OCI-M2 (cell line): ENCODE measurements around the gene DNAH17.

Experiments used
- DNase-seq: peaks from one replicate; lab custom pipeline; 2025; ENCODE audit not compliant: unreplicated experiment; lab: John Stamatoyannopoulos, UW

Gene DNAH17

DNA sequence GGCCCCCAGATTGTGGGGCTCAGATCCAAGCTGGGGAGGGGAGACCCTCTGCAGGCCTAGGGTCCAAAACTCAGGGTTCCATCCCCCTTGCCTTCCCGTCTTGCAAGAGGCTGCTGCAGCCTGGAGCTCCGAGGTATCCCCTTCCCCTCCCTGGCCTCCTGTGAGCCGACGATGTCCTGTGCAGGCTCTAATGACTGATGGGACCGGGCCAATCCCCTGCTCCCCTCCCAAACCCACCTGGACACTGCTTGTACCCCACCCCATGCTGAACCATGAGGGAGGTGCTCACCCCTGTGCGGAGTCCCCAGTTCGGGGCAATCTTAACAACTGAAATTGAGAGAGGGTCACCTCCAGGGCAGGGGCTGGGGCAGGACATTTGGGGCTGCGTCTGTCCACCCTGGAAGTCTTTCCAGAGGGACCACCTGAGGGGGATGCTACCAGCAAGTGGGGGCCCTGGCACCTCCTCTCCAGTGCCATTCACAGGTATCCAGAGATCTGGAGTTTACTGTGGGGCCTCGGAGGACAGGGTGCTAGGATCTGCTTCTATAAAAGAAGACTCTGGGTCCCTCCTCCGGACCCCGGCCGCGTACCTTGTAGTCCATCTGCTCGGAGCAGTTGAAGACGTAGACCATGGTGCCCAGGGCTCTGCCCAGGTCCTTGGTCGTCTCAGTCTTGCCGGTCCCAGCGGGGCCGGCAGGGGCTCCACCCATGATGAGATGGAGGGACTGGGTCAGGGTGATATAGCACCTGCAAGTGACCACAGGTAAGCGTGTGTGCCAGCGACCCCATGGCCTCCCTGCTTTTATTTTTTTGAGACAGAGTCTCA, 77.3 kb downstream of the DNAH17 start:
- no peak for DNase-seq

DNA sequence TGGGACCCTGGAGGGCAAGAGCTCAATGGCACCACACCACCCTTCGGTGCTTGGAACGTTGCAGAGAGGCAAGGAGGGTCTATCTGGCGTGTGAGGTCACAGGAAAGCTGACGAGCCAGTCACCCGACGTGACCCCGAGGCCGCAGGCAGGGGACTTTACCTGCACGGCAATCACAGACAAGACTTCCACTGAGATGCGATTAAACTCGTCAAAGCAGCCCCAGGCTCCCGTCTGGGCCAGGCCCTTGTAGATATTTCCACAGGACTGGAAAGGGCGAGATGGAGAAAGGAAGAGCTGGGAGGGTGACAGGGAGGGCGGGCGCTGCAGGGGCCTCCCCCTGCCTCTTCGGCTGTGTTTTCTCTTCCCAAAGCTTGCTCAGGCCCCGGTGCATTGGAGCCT, 78.3 kb downstream of the DNAH17 start:
- no peak for DNase-seq

DNA sequence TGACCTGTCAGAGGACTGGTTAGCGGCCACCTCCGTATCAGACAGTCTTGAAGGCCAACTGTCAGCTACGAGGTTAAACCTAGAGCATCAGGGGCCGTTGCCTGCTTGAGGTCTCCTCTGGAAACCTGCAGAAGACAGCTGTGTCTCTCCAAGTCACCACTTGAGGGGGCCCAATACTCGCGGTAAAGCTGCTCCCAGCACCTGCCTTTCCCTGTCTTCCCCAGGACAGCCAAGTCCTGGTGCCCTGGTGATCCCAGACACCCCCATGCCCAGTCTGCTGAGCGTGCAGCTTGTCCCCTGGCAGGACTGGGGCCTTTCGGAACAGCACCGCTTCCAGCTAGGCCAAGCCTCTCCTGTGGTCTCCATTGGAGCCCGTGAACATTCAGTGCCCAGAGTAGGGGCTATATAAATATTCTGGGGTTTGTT, 80.1 kb downstream of the DNAH17 start:
- DNase-seq: peak; percentile 22

DNA sequence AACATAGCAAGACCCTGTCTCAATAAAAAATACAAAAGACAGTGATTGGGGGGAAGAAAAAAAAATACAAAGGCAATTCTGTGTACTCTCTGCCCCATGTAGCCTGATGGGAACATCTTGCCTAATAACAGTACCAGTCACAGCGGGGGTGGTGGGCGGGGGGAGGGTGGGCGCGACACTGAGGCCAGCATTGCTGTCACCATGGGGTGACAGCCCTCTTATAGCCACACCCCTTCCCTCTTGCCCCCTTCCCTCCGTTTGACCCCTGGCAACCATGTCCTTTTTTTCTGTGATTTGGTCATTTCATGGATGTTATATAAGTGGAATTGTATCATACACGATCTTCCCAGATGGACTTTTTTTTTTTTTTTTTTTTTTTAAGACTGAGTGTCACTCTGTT, 80.9 kb downstream of the DNAH17 start:
- DNase-seq: no peak

DNA sequence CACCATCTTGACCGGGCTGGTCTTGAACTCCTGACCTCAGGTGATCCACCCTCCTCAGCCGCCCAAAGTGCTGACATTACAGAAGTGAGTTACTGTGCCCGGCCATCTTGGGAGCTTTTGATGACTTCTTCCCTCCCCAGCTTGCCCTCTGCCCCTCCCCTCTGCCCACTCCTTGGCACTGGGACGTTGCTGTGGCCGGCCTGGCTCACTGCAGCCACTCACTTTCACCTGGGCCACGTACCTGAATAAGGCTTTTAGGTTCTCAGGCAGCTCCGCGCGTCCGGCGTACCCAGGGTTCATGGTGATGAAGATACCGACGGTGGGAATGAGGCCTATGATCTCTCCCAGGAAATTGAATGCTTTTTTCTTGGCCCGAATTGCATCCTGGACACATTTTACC, 81.6 kb downstream of the DNAH17 start:
- no peak for DNase-seq

DNA sequence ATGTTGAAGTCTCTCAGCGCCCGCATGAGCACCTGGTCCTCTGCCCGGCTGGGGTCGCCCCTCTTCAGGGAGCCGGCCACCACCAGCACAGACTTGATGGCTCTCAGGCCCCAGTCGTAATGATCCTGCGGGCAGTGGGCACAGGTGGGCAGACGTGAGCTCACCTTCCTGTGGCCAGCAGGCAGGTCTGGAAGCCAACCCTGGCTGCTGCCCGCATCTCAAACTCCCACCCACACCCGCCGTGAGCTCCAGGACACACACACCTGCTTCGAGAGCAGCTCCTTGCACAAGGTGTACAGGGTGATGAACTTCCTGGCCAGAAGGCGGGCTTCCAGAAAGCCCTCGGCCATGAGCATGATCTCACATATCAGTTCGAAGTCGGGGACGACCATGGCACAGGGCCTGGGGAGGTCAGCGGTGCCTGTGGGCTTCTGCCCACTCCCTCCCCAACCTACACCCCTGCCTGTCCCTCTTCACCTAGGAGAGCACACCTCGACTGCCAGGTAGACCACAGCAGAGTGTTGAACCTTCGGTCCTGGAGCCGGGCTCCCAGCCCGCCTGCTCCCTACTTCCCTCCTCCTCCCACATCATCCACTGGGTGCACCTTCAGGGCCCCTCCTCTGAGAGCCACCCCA, 82.4 kb downstream of the DNAH17 start:
- no peak for DNase-seq

DNA sequence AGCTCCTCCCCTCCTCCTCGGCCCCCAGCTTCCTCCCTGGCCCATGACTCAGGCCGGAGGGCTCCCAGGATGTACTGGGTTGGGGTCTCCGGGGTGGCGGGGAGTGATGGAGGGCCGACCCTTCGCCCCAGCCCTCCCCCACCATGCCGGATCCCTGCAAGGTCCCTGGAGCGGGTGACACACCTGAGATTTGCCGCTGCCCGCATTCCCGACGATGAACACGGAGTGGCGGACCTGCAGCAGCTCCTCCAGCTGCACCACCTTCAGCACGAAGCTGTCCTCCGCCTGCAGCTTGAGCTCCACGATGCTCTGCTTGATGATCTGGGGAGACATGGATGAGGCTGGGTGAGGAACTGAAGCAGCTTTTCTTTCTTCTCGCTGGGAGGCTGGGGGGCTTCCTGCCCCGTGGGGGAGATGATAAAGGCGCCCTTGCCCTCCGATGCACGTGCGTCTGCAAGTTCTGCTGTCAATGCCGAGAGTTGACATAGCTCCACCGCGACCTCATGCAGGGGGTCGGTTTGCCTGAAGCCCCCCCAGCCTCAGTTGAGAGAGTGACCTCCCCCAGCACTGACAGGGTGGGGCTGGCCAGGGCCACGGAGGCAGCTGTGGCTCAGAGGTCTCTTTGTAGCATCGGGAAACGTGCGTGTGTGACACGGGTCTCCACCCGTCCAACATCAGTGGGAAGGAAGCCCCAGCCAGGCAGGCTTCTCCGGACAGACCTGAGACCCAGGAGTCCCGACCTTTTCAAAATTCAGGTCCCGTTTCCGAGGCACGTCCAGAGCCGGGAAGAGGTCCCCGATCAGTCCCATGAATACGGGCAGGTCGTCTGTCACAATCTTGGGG, 83.1 kb downstream of the DNAH17 start:
- no peak for DNase-seq

DNA sequence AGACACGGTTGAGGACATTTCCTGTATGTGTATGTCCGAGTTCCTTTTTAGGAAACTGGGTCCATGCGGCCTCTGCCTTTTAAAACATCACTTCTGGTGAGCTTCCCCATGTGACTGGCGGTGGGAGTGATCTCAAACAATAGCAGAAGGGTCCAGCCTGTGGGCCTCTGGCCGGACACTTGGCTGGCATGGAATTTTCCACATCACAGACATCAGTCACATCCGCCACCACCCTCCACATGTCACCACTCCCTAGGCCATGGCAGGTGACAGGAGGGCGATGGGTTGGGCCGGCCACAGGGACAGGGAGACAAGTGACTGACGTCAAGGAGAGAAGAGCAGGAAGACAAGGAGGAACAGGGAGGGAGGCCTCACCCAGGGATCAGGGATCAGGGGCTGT, 83.7 kb downstream of the DNAH17 start:
- no peak for DNase-seq

DNA sequence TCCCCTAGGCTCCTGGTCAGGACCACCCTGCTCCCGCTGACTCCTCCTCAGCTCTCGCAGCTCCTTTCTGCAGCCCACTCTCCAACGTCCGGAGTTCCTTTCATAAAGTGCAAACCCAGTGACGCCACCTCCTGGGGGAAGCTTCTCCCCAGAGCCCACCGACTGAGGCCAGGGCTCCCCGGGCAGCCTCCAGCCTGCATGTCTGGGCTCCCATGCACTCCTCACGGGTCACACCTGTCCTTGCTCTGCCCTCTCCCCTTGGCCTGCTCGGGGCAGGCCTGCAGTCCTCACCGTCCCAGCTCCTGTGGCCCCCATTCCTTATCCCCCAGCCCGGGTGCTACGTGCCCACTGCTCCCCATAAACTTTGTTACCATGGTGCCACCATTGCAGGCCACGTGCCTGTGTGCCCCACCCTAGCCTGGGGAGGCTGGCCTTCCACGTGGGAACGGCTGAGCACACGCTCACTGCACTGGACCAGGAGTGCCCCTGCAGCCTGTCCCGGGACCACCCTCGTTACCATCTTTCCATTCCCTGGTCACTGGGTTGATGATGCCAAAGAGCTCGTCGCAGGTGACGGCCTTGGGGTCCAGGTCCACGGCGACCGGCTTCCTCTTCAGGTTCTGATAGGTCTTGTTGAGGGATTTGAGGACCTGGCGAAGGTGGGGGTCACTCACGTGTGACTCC, 84.9 kb downstream of the DNAH17 start:
- no peak for DNase-seq

DNA sequence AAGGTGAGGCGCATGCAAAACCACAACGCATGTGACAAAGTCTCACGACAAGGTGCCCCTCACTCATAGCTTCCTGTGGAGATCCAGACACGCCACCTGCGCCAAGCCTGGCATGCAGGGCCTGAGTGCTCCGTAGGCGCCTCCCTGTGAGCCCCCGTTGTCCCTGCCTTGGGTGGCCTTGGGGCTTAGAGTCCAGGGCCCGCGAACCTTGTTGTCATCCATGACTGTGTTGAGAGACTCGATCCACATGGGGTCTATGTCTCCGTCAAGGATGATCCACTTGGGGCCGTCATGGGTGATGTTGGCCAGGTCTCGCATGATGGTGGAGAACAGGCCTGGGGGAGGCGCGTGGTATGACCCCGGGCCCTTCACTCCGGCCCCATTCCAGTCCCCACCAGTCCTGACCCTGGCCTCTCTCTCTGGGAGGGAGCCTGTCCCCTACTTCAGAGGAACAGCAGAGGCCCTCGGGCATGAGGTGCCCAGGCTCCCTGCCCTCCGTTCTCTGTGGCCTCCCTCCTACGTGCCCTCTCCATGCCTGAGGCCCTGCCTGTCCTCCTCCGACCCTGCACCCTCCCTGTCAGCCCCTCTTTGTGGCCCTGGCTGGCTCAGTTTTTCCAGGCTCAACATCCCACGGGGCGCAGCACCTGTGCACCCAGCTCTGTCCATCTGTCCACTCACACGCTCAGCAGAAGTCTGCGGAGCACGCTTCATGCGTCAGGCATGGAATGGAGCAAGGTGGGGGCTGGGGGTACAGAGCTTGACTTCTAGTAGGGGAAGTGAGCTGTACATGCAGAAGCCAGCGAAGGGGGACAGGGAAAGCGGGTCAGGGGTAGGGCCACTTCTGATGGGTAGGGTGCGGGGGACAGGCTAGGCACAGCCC, 85.7 kb downstream of the DNAH17 start:
- DNase-seq: no peak

DNA sequence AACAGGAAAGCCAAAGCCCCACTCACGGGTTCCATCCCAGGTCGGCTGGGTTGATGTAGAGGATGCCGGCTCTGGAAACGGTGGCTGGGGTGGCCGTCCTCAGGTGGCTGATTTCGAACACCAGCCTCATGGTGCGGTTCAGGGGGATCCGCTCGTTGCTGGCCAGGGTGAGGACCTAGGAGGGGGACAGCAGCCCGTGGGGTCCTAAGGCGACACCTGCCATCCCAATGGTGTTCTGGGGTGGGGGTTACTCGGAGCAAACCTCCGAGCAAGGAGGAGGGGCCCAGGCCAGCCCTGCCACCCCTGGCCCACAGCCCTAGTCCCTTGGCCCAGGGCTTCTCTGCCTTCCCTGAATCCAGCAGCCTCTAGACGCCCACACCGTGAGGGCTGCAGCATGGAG, 86.5 kb downstream of the DNAH17 start:
- DNase-seq: no peak

DNA sequence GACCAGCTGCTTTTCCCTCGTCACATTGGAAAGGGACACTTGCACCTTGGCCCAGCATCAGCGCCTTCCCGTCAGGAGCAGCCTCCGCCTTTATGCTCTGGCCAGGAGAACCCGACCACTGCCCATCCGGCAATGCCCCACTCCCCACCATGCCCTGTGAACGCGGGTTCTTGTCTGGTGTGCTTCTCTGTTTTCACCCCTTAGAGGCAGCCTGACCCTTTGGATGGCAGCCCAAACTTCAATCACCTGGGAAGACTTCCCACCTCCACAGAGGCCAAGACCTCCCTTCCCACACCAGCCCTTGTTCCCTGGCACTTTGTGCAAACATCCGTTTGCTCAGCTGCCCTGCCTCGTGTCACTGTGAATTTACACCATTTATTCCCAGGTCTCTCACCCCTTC, 87.0 kb downstream of the DNAH17 start:
- DNase-seq: no peak

DNA sequence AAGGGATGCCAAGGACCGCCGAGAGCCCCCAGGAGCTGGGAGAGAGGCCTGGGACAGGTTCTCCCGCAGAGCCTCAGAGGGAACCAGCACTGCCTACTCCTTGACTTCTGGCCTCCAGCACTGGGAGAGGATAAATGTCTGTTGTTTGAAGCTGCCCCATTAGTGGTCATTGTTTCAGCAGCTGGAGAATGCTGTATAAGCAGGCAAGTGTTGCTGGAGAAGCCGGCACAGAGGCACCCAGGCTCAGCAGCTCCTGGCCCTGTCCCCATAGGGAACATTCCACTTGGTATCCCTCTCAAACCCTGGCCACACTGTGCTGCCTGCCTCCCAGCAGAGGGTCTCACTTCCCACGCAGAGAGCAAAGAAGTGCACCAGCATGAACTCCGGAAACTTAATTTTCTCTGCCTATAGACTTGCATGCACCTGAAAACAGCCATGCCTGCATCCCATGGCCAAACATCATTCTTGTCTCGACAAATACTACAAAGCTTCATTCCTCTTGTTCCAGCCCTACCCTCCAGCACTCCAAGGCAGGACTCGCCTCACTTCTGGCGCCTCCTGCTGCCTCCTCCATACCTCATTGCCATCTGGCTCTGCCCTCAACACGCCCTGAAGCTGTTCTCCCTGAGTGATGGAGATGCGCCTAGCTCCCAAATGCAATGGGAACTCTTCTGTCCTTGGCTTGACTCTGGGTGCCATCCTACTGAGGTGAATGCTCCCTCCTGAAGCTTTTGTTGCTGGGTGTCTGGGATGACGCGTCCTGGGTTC, 88.1 kb downstream of the DNAH17 start:
- no peak for DNase-seq

DNA sequence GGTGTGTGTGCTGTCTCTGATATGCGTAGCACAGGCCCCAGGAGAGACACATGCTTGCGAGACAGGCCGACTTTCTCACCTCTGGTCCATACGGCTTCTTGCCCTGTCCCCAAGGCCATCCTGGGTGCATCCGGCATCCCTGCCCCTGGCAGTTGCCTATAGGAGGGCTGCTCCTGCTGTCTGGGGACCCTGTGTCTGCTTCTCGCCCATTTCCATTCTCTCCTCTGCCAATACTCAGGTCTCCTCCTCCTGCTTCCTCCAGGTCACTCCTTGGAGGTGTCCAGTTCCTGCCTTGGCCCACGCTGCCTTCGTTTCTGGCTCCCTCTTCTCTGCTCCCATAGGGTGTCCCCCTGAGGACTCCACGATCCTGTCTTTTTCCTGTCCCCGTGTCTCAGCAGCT, 89.0 kb downstream of the DNAH17 start:
- DNase-seq: no peak

DNA sequence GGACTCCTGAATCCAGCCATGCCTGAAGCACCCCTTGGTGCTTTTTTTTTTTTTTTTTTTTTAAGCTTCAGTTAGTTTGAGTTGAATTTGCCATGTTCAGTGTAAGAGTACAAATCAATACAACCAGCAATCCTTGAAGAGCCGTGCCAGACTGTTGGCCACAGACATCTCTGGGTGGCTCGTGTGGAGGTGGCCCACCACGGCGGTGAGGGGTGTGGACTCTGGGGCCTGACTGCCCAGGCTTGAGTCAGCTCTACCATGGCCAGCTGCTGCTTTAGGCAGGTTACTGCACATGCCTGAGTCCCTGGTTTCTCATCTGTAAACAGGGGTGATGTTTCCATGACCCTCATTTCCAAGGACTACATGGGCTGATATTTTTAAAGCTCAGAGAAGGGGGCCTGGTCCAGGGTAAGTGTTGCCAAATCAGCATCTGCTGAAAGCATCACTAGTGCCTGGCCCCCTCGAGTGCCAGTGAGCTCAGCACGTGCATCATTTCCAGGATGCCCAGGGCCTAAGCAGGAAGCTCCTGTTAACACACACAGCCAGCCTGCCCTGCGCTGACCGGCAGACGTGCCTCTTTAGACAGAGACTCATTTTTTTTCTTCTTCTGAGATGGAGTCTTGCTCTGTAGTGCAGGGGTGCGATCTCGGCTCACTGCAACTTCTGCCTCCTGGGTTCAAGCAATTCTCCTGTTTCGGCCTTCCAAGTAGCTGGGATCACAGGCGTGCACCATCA, 90.1 kb downstream of the DNAH17 start:
- no peak for DNase-seq

DNA sequence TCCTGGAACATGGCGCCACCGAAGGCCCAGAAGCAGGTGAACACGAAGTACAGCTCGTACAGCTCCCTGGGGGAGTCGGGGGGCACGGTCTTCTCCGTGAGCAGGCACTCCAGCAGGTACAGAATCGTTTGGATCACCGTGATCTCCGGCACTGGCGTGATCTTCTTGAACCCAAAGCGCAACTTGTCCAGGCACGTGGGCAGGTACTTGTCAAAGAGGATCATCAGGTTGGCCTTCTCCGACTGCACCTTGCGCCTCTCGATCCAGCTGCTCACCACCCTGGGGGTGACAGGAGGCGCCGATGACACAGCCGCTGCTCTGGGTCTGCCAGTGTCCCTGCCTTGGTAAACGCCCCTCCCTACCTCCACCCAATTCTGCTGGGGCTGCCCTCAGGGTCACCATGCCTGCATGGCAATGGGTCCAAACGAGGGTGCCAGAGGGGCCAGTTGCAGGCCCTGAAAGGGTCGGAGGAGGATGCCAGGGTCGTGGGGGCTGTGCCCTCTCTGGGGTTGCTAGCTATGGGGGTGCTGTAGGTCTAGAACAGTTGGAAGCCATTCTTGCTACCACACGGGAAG, 90.9 kb downstream of the DNAH17 start:
- no peak for DNase-seq

DNA sequence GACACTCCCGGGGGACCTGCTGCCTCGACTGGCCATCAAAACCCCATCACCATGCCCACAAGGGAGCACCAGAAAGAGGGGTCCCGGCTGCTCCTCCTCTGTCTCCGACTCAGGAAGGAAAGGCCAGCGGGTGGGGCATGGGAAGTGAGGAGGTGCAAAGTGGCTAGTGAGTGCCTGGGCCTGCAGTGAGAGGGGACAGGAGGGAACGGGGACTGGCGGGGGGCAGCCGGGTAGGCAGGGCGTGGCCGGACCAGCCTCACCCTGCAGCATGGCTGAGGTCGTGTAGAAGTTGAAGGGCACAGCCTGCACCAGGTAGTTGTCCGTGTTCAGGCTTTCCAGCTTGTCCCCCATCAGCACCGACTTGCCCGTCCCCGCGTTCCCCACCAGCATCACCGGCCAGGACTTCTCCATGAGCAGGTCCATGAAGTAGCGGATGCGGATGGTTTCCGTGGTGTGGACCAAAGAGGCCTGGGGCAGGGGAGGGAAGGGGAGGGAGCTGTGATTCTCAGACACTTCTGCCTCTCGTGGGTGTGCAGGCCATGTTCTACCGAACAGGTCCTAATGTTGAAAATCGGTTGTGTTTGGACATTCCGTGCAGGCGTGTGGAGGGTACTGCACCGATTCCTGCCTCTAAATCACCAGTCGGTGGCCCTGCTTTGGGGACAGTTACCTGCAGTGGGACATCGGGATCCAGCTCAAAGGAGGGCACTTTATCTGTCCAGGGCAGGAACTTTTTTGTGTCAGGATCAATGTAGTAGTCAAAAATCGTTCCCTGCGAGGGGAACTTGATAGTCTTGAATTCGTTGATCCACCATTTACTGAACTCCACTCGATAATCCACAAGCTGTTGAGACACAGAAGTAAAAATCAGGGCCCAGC, 91.7 kb downstream of the DNAH17 start:
- no peak for DNase-seq
